Measurements from ENCODE around the gene KIRREL3. TPM values are rescaled to one million over a fixed set of nuclear protein-coding genes. Genes with fewer than 3 reads are reported as not detected.

Gene KIRREL3
- total and polyA plus RNA-seq, 5 donors, result 0.74 to 1.2 (median 1.0) TPM

GRCh38 chr11:126567419-126567818 is 433.2 kb downstream of the KIRREL3 start:
- intact Hi-C loops (cut with DNase I), result no loop called here
- ATAC-seq, result no peak
- WGBS, result 37% methylated on average over 4 of the region's 4 CpGs
- Histone ChIP-seq H3K27ac (ENCODE audit: low read length) (no peak overlapping the region), H3K27me3 (ENCODE audit: control insufficient read depth, insufficient read depth) (no peaks in the 10 kb centered on the region), H3K4me3 (ENCODE audit: low read length) (no peak overlapping the region), H3K4me1 (ENCODE audit: control insufficient read depth, insufficient read depth, low read length) (no peaks in the 10 kb centered on the region), H3K9me3 (ENCODE audit: control insufficient read depth, low read length) (no peaks in the 10 kb centered on the region)
- no peak for DNase-seq

GRCh38 chr11:126564566-126564965 is 436.0 kb downstream of the KIRREL3 start:
- intact Hi-C loops (cut with DNase I), result no loop called here
- no peaks in the 10 kb centered on the region for H3K27me3 ChIP-seq (ENCODE audit: control insufficient read depth, insufficient read depth)

GRCh38 chr11:126561327-126561893 is 439.2 kb downstream of the KIRREL3 start:
- 30% methylated on average over 8 of the region's 8 CpGs for WGBS
- intact Hi-C loops (cut with DNase I), result no loop called here
- H3K9me3 ChIP-seq (ENCODE audit: control insufficient read depth, low read length), result no peaks in the 10 kb centered on the region
- no peak overlapping the region for H3K27ac ChIP-seq (ENCODE audit: low read length)
- no peaks in the 10 kb centered on the region for H3K27me3 ChIP-seq (ENCODE audit: control insufficient read depth, insufficient read depth)
- no peaks in the 10 kb centered on the region for H3K4me1 ChIP-seq (ENCODE audit: control insufficient read depth, insufficient read depth, low read length)
- ATAC-seq (no peak), DNase-seq (peak in 2 of 3 donors; percentile 32 to 66)
- H3K4me3 ChIP-seq (ENCODE audit: low read length), result no peak overlapping the region

More at GRCh38 chr11:126564566-126564965, 436.0 kb downstream of the KIRREL3 start:
- ATAC-seq (no peak), DNase-seq (no peak)
- no peaks in the 10 kb centered on the region for H3K4me1 ChIP-seq (ENCODE audit: control insufficient read depth, insufficient read depth, low read length)
- H3K4me3 ChIP-seq (ENCODE audit: low read length), result no peak overlapping the region
- no peak overlapping the region for H3K27ac ChIP-seq (ENCODE audit: low read length)
- no peaks in the 10 kb centered on the region for H3K9me3 ChIP-seq (ENCODE audit: control insufficient read depth, low read length)
- WGBS, result 12% methylated on average over 9 of the region's 9 CpGs

- Histone ChIP-seq H3K4me1 (ENCODE audit: control insufficient read depth, insufficient read depth, low read length) (no peaks in the 10 kb centered on the region), H3K9me3 (ENCODE audit: control insufficient read depth, low read length) (no peaks in the 10 kb centered on the region), H3K27me3 (ENCODE audit: control insufficient read depth, insufficient read depth) (no peaks in the 10 kb centered on the region), H3K27ac (ENCODE audit: low read length) (no peak overlapping the region), H3K4me3 (ENCODE audit: low read length) (no peak overlapping the region)
- ATAC-seq (no peak), DNase-seq (no peak)
- intact Hi-C loops (cut with DNase I), result no loop called here
- 70% methylated on average over 4 of the region's 4 CpGs for WGBS
Observed at GRCh38 chr11:126560221-126560620, 440.3 kb downstream of the KIRREL3 start.

- Histone ChIP-seq H3K4me1 (ENCODE audit: control insufficient read depth, insufficient read depth, low read length) (no peaks in the 10 kb centered on the region), H3K9me3 (ENCODE audit: control insufficient read depth, low read length) (no peaks in the 10 kb centered on the region), H3K4me3 (ENCODE audit: low read length) (no peak overlapping the region), H3K27ac (ENCODE audit: low read length) (no peak overlapping the region), H3K27me3 (ENCODE audit: control insufficient read depth, insufficient read depth) (no peaks in the 10 kb centered on the region)
- ATAC-seq (no peak), DNase-seq (no peak)
- 78% methylated on average over 20 of the region's 20 CpGs for WGBS
- intact Hi-C loops (cut with DNase I), result no loop called here
Observed at GRCh38 chr11:126548581-126549550, 451.7 kb downstream of the KIRREL3 start.

GRCh38 chr11:126547691-126548090 is 452.9 kb downstream of the KIRREL3 start:
- no peak overlapping the region for H3K27ac ChIP-seq (ENCODE audit: low read length)
- no peak overlapping the region for H3K4me3 ChIP-seq (ENCODE audit: low read length)
- intact Hi-C loops (cut with DNase I), result no loop called here
- no peaks in the 10 kb centered on the region for H3K4me1 ChIP-seq (ENCODE audit: control insufficient read depth, insufficient read depth, low read length)
- H3K9me3 ChIP-seq (ENCODE audit: control insufficient read depth, low read length), result no peaks in the 10 kb centered on the region
- no peaks in the 10 kb centered on the region for H3K27me3 ChIP-seq (ENCODE audit: control insufficient read depth, insufficient read depth)
- ATAC-seq, result no peak
- WGBS, result 76% methylated on average over 9 of the region's 9 CpGs
- DNase-seq, result no peak

- no peak for DNase-seq
- WGBS, result 80% methylated on average over 9 of the region's 9 CpGs
- no peaks in the 10 kb centered on the region for H3K9me3 ChIP-seq (ENCODE audit: control insufficient read depth, low read length)
- ATAC-seq, result no peak
- no peaks in the 10 kb centered on the region for H3K4me1 ChIP-seq (ENCODE audit: control insufficient read depth, insufficient read depth, low read length)
- H3K27me3 ChIP-seq (ENCODE audit: control insufficient read depth, insufficient read depth), result no peaks in the 10 kb centered on the region
- no peak overlapping the region for H3K4me3 ChIP-seq (ENCODE audit: low read length)
- no peak overlapping the region for H3K27ac ChIP-seq (ENCODE audit: low read length)
- intact Hi-C loops (cut with DNase I), result no loop called here
Observed at GRCh38 chr11:126547161-126547560, 453.4 kb downstream of the KIRREL3 start.

- WGBS, result 84% methylated on average over 5 of the region's 5 CpGs
- H3K4me1 ChIP-seq (ENCODE audit: control insufficient read depth, insufficient read depth, low read length), result no peaks in the 10 kb centered on the region
- intact Hi-C loops (cut with DNase I), result no loop called here
- no peak for DNase-seq
- H3K4me3 ChIP-seq (ENCODE audit: low read length), result no peak overlapping the region
- H3K27ac ChIP-seq (ENCODE audit: low read length), result no peak overlapping the region
- H3K9me3 ChIP-seq (ENCODE audit: control insufficient read depth, low read length), result no peaks in the 10 kb centered on the region
- no peak for ATAC-seq
- H3K27me3 ChIP-seq (ENCODE audit: control insufficient read depth, insufficient read depth), result no peaks in the 10 kb centered on the region
Observed at GRCh38 chr11:126546694-126547093, 453.9 kb downstream of the KIRREL3 start.

- Histone ChIP-seq H3K4me1 (ENCODE audit: control insufficient read depth, insufficient read depth, low read length) (no peaks in the 10 kb centered on the region), H3K4me3 (ENCODE audit: low read length) (no peak overlapping the region), H3K27ac (ENCODE audit: low read length) (no peak overlapping the region), H3K27me3 (ENCODE audit: control insufficient read depth, insufficient read depth) (no peaks in the 10 kb centered on the region), H3K9me3 (ENCODE audit: control insufficient read depth, low read length) (no peaks in the 10 kb centered on the region)
- intact Hi-C loops (cut with DNase I), result no loop called here
- WGBS, result 95% methylated on average over 2 of the region's 2 CpGs
- DNase-seq, result no peak
- ATAC-seq, result no peak
Observed at GRCh38 chr11:126546191-126546590, 454.4 kb downstream of the KIRREL3 start.

- no peaks in the 10 kb centered on the region for H3K9me3 ChIP-seq (ENCODE audit: control insufficient read depth, low read length)
- intact Hi-C loops (cut with DNase I), result no loop called here
- H3K4me1 ChIP-seq (ENCODE audit: control insufficient read depth, insufficient read depth, low read length), result no peaks in the 10 kb centered on the region
- H3K4me3 ChIP-seq (ENCODE audit: low read length), result no peak overlapping the region
- no peak for DNase-seq
- H3K27ac ChIP-seq (ENCODE audit: low read length), result no peak overlapping the region
- 59% methylated on average over 8 of the region's 8 CpGs for WGBS
- ATAC-seq, result no peak
- no peaks in the 10 kb centered on the region for H3K27me3 ChIP-seq (ENCODE audit: control insufficient read depth, insufficient read depth)
Observed at GRCh38 chr11:126545057-126545555, 455.5 kb downstream of the KIRREL3 start.

All from right cardiac atrium (tissue), 5 donors.